ENCODE data around the gene CD8B.

DNA sequence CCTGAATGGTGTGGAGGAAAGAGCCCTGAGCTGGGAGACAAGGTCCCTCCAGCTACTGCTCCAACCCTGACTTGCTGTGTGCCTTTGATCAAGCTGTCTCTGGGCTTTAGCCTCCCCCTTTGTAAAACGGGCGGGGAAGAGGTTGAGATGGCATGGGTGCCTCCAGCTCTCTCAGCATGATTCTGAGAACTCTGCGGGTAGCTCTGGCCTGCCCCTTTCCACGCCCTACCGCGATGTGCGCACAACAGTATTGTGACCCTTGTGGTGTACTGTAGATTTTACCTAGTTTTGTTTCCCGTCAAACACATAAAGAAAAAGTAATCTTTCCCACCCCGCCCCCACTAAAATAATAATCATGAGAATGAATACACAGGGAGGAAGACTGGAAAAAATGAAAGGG is 76.2 kb downstream of the CD8B start:
- TF ChIP-seq POLR2A (IDR thresholded peaks at IDR 0.05; ENCODE audit: low read depth, low read length): no peak
- TF ChIP-seq POLR2AphosphoS5 (IDR thresholded peaks at IDR 0.05; ENCODE audit: low read depth, low read length): no peak
- no peak for TF ChIP-seq TAF1 (IDR thresholded peaks at IDR 0.05; ENCODE audit: low read depth, low read length)
- no peak for TF ChIP-seq SPI1 (IDR thresholded peaks at IDR 0.05; ENCODE audit: low read depth, low read length)
- no peak for TF ChIP-seq POU2F2 (IDR thresholded peaks at IDR 0.05; ENCODE audit: low read depth, low read length)

Data from GM12891 (cell line).